ENCODE measurements around the gene PTPN21. TPM values are rescaled to one million over a fixed set of nuclear protein-coding genes. Genes with fewer than 3 reads are reported as not detected.

PTPN21 gene
- total and polyA plus RNA-seq, 4 donors, result 2.1 to 7.2 (median 3.1) TPM

DNA sequence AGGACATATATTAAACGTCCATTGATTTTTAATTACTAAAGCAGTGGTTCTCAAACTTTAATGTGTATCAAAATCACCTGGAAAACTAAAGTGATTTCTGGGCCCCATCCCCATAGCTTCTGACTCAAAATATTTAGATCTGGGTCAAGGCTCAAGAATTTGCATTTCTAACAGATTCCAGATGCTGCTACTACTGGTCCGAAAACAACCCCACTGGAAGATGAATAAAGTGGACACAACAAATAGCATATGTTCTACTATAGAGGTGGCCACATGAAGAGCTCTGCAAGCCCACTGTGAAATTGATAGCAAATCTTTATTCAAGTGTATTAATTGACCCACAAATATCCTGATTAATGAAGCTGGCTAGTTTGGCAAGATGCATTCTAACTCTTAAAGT, 99.9 kb downstream of the PTPN21 start:
- no peaks in the 10 kb centered on the region for H3K4me1 ChIP-seq (ENCODE audit: control insufficient read depth in 4 of 4, insufficient read depth in 4 of 4, low read length in 3 of 4)
- no peaks in the 10 kb centered on the region for H3K27me3 ChIP-seq (ENCODE audit: control insufficient read depth in 4 of 4, insufficient read depth in 4 of 4, low read length in 3 of 4)
- no peak overlapping the region for H3K9ac ChIP-seq (ENCODE audit: low read depth in 1 of 2, low read length in 2 of 2)
- no peak overlapping the region for H3K27ac ChIP-seq (ENCODE audit: low read depth in 1 of 2, low read length in 2 of 2)
- H3K4me3 ChIP-seq (ENCODE audit: low read depth in 1 of 3, low read length in 3 of 3), result no peak overlapping the region
- no peaks in the 10 kb centered on the region for H3K9me3 ChIP-seq (ENCODE audit: control insufficient read depth in 4 of 4, low read length in 3 of 4)
- WGBS, result 97% methylated on average over 2 of the region's 2 CpGs
- TF ChIP-seq YY1 (IDR thresholded peaks at IDR 0.05) (no peak), RXRA (IDR thresholded peaks at IDR 0.05) (no peak), NR2F2 (IDR thresholded peaks at IDR 0.05) (no peak), SP1 (IDR thresholded peaks at IDR 0.05) (no peak), FOXA2 (IDR thresholded peaks at IDR 0.05) (no peak), HNF4G (IDR thresholded peaks at IDR 0.05) (no peak), FOXA1 (IDR thresholded peaks at IDR 0.05) (no peak), EGR1 (IDR thresholded peaks at IDR 0.05; ENCODE audit: low read depth in 2 of 2) (no peak), HNF4A (conservative IDR thresholded peaks at IDR 0.05) (no peak), GABPA (IDR thresholded peaks at IDR 0.05 in 1 of 2, conservative IDR thresholded peaks at IDR 0.05 in 1 of 2) (no peak)
- TF ChIP-seq, protein P1, sequence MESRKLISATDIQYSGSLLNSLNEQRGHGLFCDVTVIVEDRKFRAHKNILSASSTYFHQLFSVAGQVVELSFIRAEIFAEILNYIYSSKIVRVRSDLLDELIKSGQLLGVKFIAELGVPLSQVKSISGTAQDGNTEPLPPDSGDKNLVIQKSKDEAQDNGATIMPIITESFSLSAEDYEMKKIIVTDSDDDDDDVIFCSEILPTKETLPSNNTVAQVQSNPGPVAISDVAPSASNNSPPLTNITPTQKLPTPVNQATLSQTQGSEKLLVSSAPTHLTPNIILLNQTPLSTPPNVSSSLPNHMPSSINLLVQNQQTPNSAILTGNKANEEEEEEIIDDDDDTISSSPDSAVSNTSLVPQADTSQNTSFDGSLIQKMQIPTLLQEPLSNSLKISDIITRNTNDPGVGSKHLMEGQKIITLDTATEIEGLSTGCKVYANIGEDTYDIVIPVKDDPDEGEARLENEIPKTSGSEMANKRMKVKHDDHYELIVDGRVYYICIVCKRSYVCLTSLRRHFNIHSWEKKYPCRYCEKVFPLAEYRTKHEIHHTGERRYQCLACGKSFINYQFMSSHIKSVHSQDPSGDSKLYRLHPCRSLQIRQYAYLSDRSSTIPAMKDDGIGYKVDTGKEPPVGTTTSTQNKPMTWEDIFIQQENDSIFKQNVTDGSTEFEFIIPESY (IDR thresholded peaks at IDR 0.05), result no peak
- TF ChIP-seq, protein P2, sequence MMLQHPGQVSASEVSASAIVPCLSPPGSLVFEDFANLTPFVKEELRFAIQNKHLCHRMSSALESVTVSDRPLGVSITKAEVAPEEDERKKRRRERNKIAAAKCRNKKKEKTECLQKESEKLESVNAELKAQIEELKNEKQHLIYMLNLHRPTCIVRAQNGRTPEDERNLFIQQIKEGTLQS (IDR thresholded peaks at IDR 0.05), result no peak
- TF ChIP-seq, protein P3, sequence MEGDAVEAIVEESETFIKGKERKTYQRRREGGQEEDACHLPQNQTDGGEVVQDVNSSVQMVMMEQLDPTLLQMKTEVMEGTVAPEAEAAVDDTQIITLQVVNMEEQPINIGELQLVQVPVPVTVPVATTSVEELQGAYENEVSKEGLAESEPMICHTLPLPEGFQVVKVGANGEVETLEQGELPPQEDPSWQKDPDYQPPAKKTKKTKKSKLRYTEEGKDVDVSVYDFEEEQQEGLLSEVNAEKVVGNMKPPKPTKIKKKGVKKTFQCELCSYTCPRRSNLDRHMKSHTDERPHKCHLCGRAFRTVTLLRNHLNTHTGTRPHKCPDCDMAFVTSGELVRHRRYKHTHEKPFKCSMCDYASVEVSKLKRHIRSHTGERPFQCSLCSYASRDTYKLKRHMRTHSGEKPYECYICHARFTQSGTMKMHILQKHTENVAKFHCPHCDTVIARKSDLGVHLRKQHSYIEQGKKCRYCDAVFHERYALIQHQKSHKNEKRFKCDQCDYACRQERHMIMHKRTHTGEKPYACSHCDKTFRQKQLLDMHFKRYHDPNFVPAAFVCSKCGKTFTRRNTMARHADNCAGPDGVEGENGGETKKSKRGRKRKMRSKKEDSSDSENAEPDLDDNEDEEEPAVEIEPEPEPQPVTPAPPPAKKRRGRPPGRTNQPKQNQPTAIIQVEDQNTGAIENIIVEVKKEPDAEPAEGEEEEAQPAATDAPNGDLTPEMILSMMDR (IDR thresholded peaks at IDR 0.05; ENCODE audit: low read depth, low read length, missing input control), result no peak
- TF ChIP-seq, protein P4, sequence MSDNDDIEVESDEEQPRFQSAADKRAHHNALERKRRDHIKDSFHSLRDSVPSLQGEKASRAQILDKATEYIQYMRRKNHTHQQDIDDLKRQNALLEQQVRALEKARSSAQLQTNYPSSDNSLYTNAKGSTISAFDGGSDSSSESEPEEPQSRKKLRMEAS (IDR thresholded peaks at IDR 0.05), result no peak
- TF ChIP-seq, protein P5, sequence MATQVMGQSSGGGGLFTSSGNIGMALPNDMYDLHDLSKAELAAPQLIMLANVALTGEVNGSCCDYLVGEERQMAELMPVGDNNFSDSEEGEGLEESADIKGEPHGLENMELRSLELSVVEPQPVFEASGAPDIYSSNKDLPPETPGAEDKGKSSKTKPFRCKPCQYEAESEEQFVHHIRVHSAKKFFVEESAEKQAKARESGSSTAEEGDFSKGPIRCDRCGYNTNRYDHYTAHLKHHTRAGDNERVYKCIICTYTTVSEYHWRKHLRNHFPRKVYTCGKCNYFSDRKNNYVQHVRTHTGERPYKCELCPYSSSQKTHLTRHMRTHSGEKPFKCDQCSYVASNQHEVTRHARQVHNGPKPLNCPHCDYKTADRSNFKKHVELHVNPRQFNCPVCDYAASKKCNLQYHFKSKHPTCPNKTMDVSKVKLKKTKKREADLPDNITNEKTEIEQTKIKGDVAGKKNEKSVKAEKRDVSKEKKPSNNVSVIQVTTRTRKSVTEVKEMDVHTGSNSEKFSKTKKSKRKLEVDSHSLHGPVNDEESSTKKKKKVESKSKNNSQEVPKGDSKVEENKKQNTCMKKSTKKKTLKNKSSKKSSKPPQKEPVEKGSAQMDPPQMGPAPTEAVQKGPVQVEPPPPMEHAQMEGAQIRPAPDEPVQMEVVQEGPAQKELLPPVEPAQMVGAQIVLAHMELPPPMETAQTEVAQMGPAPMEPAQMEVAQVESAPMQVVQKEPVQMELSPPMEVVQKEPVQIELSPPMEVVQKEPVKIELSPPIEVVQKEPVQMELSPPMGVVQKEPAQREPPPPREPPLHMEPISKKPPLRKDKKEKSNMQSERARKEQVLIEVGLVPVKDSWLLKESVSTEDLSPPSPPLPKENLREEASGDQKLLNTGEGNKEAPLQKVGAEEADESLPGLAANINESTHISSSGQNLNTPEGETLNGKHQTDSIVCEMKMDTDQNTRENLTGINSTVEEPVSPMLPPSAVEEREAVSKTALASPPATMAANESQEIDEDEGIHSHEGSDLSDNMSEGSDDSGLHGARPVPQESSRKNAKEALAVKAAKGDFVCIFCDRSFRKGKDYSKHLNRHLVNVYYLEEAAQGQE (IDR thresholded peaks at IDR 0.05), result no peak
- DNase-seq (ENCODE audit: low spot score), result no peak
- peaks cover 0 to 10% (median 2%) of the 10 kb centered on the region in 4 donors for H3K36me3 ChIP-seq (ENCODE audit: control insufficient read depth in 4 of 4, insufficient read depth in 3 of 4, low read depth in 1 of 4, low read length in 3 of 4)

DNA sequence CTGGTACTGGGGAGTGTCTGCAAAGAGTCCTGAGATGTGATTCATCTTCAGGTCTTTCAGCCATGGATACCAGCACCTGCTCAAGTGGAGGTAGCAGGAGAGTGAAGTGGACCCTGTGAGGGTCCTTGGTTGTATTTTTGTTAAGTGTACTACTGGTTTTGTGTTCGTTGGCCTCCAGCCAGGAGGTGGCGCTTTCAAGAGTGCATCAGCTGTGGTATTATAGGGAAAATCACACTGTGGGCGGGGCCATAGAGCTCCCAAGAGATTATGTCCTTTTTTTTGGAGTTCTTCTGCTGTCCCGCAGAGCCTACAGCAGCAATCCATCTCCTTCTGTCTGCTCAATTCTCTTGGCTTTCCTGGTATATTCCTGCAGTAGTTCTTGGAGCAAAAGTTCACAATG, 102.6 kb downstream of the PTPN21 start:
- H3K9ac ChIP-seq (ENCODE audit: low read depth in 1 of 2, low read length in 2 of 2), result no peak overlapping the region
- 97% methylated on average over 4 of the region's 4 CpGs for WGBS
- no peaks in the 10 kb centered on the region for H3K9me3 ChIP-seq (ENCODE audit: control insufficient read depth in 4 of 4, low read length in 3 of 4)
- no peaks in the 10 kb centered on the region for H3K27me3 ChIP-seq (ENCODE audit: control insufficient read depth in 4 of 4, insufficient read depth in 4 of 4, low read length in 3 of 4)
- H3K4me1 ChIP-seq (ENCODE audit: control insufficient read depth in 4 of 4, insufficient read depth in 4 of 4, low read length in 3 of 4), result no peaks in the 10 kb centered on the region
- no peak for DNase-seq (ENCODE audit: low spot score)
- no peak overlapping the region for H3K27ac ChIP-seq (ENCODE audit: low read depth in 1 of 2, low read length in 2 of 2)
- peaks cover 0 to 10% (median 2%) of the 10 kb centered on the region in 4 donors for H3K36me3 ChIP-seq (ENCODE audit: control insufficient read depth in 4 of 4, insufficient read depth in 3 of 4, low read depth in 1 of 4, low read length in 3 of 4)
- H3K4me3 ChIP-seq (ENCODE audit: low read depth in 1 of 3, low read length in 3 of 3), result no peak overlapping the region
- TF ChIP-seq SP1 (IDR thresholded peaks at IDR 0.05), result no peak
- no peak for TF ChIP-seq JUND (IDR thresholded peaks at IDR 0.05)
- TF ChIP-seq EGR1 (IDR thresholded peaks at IDR 0.05; ENCODE audit: low read depth in 2 of 2), result no peak
- TF ChIP-seq FOXA1 (IDR thresholded peaks at IDR 0.05), result no peak
- TF ChIP-seq RAD21 (IDR thresholded peaks at IDR 0.05), result no peak
- no peak for TF ChIP-seq HNF4G (IDR thresholded peaks at IDR 0.05)
- no peak for TF ChIP-seq YY1 (IDR thresholded peaks at IDR 0.05)
- TF ChIP-seq, protein P1 (IDR thresholded peaks at IDR 0.05), result no peak
- TF ChIP-seq GABPA (IDR thresholded peaks at IDR 0.05 in 1 of 2, conservative IDR thresholded peaks at IDR 0.05 in 1 of 2), result no peak
- no peak for TF ChIP-seq HNF4A (conservative IDR thresholded peaks at IDR 0.05)
- TF ChIP-seq TAF1 (conservative IDR thresholded peaks at IDR 0.05), result no peak
- TF ChIP-seq RXRA (IDR thresholded peaks at IDR 0.05), result no peak
- TF ChIP-seq, protein P4 (IDR thresholded peaks at IDR 0.05), result no peak
- TF ChIP-seq, protein P5 (IDR thresholded peaks at IDR 0.05), result no peak
